GM21737 (cell line): ENCODE results near the gene ABCB4.

ENCODE experiments used
- ATAC-seq: cut with Tn5 transposase; IDR thresholded peaks from one replicate; pipeline ENCODE4 v1.9.1; 2021; ENCODE audit warnings: mild to moderate bottlenecking, moderate library complexity; ENCODE audit not compliant: unreplicated experiment

ABCB4 gene

DNA sequence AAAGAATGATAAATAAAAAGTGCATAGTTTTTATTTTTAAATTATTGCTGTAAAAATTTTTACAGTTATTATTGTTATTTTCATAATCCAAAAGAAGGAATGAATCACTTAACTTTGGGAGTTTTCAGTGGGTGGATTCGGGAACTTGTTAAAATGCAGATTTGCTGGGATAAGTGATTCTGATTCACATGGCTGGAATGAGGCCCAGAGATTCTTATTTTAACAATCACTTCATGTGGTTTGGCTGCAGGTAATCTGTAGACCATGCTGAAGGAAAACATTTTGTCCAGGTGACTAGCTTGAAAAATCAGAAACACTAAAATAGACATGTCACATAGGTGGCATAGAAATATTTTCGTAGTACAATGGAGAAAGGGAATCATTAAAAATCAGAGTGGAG is 116.1 kb downstream of the ABCB4 start:
- ATAC-seq: no peak

DNA sequence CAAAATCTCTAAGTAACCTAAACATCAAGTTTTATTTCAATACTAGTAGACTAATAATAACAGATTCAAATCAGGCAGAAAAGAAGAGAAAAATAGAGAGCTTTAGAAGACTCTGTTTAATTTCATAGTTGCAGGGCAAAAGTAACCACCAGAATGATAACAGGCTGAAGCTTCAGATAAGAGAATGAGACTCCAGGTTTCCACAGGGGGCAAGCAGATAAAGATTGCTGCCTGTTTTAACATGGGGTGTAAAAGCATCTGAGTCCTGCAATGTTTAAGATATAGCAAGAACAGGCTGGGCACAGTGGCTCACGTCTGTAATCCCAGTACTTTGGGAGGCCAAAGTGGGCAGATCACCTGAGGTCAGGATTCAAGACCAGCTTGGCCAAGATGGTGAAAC is 119.0 kb downstream of the ABCB4 start:
- no peak for ATAC-seq

- ATAC-seq: no peak
These were observed 120.7 kb downstream of the ABCB4 start for GRCh38 chr7:87354749-87355148.
